Activated CD4-positive, alpha-beta T cell treated with anti-CD3 and anti-CD28 coated beads, Interleukin-2, amount 50 U/mL, for 24 hours (primary cell): ENCODE data around the gene FOXP4.

Experiments
- DNase-seq, 2 donors: peaks; one replicate each; pipeline ENCODE4 v3.0.0-alpha.2; 2020; ENCODE audit warnings: low read depth in 1 of 2, low spot score in 1 of 2

FOXP4 gene

GRCh38 chr6:41580690-41581089, 34.5 kb downstream of the FOXP4 start:
- DNase-seq = no peak

GRCh38 chr6:41581381-41581991, 35.3 kb downstream of the FOXP4 start:
- DNase-seq = no peak

- no peak for DNase-seq
Observed at GRCh38 chr6:41582540-41582939, 36.4 kb downstream of the FOXP4 start.

- no peak for DNase-seq
Observed at GRCh38 chr6:41583565-41583964, 37.4 kb downstream of the FOXP4 start.

GRCh38 chr6:41584205-41584604, 38.0 kb downstream of the FOXP4 start:
- no peak for DNase-seq

GRCh38 chr6:41584668-41585205, 38.6 kb downstream of the FOXP4 start:
- DNase-seq = no peak

GRCh38 chr6:41585605-41586004, 39.4 kb downstream of the FOXP4 start:
- no peak for DNase-seq

GRCh38 chr6:41586252-41587007, 40.2 kb downstream of the FOXP4 start:
- DNase-seq = no peak

GRCh38 chr6:41587131-41587879, 41.1 kb downstream of the FOXP4 start:
- DNase-seq = no peak

- no peak for DNase-seq
Observed at GRCh38 chr6:41588111-41588510, 41.9 kb downstream of the FOXP4 start.

GRCh38 chr6:41589223-41589622, 43.0 kb downstream of the FOXP4 start:
- no peak for DNase-seq

- no peak for DNase-seq
Observed at GRCh38 chr6:41589636-41590622, 43.7 kb downstream of the FOXP4 start.

GRCh38 chr6:41591122-41591521, 44.9 kb downstream of the FOXP4 start:
- no peak for DNase-seq

- DNase-seq = peak; percentile 74 to 75
Observed at GRCh38 chr6:41591859-41592502, 45.8 kb downstream of the FOXP4 start.

- no peak for DNase-seq
Observed at GRCh38 chr6:41593406-41593805, 47.2 kb downstream of the FOXP4 start.

GRCh38 chr6:41593839-41594238, 47.7 kb downstream of the FOXP4 start:
- no peak for DNase-seq

GRCh38 chr6:41594326-41594725, 48.1 kb downstream of the FOXP4 start:
- DNase-seq = no peak

GRCh38 chr6:41594766-41595165, 48.6 kb downstream of the FOXP4 start:
- DNase-seq = no peak

- DNase-seq = no peak
Observed at GRCh38 chr6:41595166-41595565, 49.0 kb downstream of the FOXP4 start.

- DNase-seq = no peak
Observed at GRCh38 chr6:41596096-41596685, 50.0 kb downstream of the FOXP4 start.
